Measurements from ENCODE around the gene DGKZ.

DNA sequence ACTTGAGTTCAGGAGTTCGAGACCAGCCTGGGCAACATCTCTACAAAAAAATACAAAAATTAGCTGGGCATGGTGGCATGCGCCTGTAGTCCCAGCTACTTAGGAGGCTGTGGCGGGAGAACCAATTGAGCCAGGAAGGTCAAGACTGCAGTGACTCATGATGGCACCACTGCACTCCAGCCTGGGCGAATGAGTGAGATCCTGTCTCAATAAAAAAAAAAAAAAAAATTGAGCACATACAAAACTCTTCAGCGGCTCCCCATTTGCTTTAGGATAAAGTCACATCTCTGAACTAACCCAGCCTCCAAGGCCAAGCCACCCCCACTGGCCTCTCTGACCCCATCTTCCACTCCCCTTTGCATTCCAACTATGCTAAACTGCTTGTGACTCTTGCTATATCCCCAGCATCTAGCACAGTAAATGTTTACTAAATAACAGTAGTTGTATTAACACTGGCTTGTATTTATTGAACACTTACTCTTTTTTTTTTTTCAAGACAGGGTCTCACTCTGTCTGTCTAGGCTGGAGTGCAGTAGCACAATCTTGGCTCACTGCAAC, 40.9 kb upstream of the DGKZ start:
- no peak for TF ChIP-seq POLR2AphosphoS5 (IDR thresholded peaks at IDR 0.05; ENCODE audit: low read depth, low read length)
- no peak for TF ChIP-seq POLR2A (IDR thresholded peaks at IDR 0.05; ENCODE audit: low read depth, low read length)

All from GM12892 (cell line).